PC-3 (cell line): ENCODE measurements around the gene FAM9C. TPM values are rescaled to one million over a fixed set of nuclear protein-coding genes. Genes with fewer than 3 reads are reported as not detected.

Source experiments
- ATAC-seq: fragments of 200-7000 bp; cut with Tn5 transposase; 2 replicates; pipeline ENCODE4 v1.9.1; 2020; ENCODE audit warnings: mild to moderate bottlenecking, moderate library complexity
- BruUV-seq: library from RNA; stranded (reverse); fragments of 400-500 nt; replicated peaks from 2 replicates; lab custom pipeline; 2021; lab: Mats Ljungman, UMichigan
- CTCF ChIA-PET: fragments of 300-600 bp; sonication (Branson Sonifier 250); formaldehyde crosslinking; loops from one replicate; lab custom pipeline; 2022; ENCODE audit warnings: antibody characterized with exemption; lab: Charles Lee
- POLR2A ChIA-PET: fragments of 300-600 bp; sonication (Branson Sonifier 250); formaldehyde crosslinking; loops from one replicate; lab custom pipeline; 2022; ENCODE audit warnings: antibody characterized with exemption; ENCODE audit not compliant: unreplicated experiment; lab: Charles Lee
- DNase-seq: peaks from one replicate; pipeline ENCODE4 v3.0.0-alpha.2; 2015
- H2AFZ ChIP-seq: fragments of 300-600 bp; sonication (generic); 2 replicates; pipeline ENCODE4 v1.6.0; 2016; ENCODE audit warnings: antibody characterized with exemption, low read length
- H3F3A ChIP-seq: fragments of 300-600 bp; sonication (generic); one replicate; pipeline ENCODE4 v1.6.0; 2017; ENCODE audit warnings: antibody characterized with exemption, low read length, control low read depth, mild to moderate bottlenecking; ENCODE audit not compliant: unreplicated experiment
- H3K27ac ChIP-seq: fragments of 300-600 bp; sonication (generic); 2 replicates; pipeline ENCODE4 v1.5.1; 2016; ENCODE audit warnings: mild to moderate bottlenecking, low read length
- H3K27me3 ChIP-seq: fragments of 300-600 bp; sonication (generic); 2 replicates; pipeline ENCODE4 v1.6.1; 2016; ENCODE audit warnings: low read length, mixed read lengths
- H3K36me3 ChIP-seq: fragments of 300-600 bp; sonication (generic); 2 replicates; pipeline ENCODE4 v1.6.1; 2016; ENCODE audit warnings: low read depth, mixed run types, low read length, mixed read lengths
- H3K4me1 ChIP-seq: fragments of 300-600 bp; sonication (generic); 2 replicates; pipeline ENCODE4 v1.5.1; 2016; ENCODE audit warnings: low read length; ENCODE audit not compliant: insufficient read depth
- H3K4me2 ChIP-seq: fragments of 300-600 bp; sonication (generic); 2 replicates; pipeline ENCODE4 v1.6.0; 2016; ENCODE audit warnings: low read length
- H3K4me3 ChIP-seq: fragments of 300-600 bp; sonication (generic); 2 replicates; pipeline ENCODE4 v1.5.1; 2016; ENCODE audit warnings: mild to moderate bottlenecking, low read length, mixed read lengths
- H3K79me2 ChIP-seq: fragments of 300-600 bp; sonication (generic); 2 replicates; pipeline ENCODE4 v1.6.1; 2017; ENCODE audit warnings: low read length, mixed read lengths
- H3K9ac ChIP-seq: fragments of 300-600 bp; sonication (generic); 2 replicates; pipeline ENCODE4 v1.6.0; 2016; ENCODE audit warnings: mild to moderate bottlenecking, low read length
- H3K9me2 ChIP-seq: fragments of 300-600 bp; sonication (generic); replicated peaks from 2 replicates; pipeline ENCODE4 v1.6.1; 2016; ENCODE audit warnings: mixed run types, low read length, mixed read lengths
- H3K9me3 ChIP-seq: fragments of 300-600 bp; sonication (generic); 2 replicates; pipeline ENCODE4 v1.6.1; 2016; ENCODE audit warnings: low read length, mixed read lengths
- H4K20me1 ChIP-seq: fragments of 300-600 bp; sonication (generic); 2 replicates; pipeline ENCODE4 v1.6.1; 2016; ENCODE audit warnings: low read length, mixed read lengths
- EZH2 ChIP-seq: fragments of 300-600 bp; sonication (generic); IDR thresholded peaks from one replicate; pipeline ENCODE4 v1.6.1; 2017; ENCODE audit warnings: antibody characterized with exemption, mild to moderate bottlenecking, low read length; ENCODE audit not compliant: unreplicated experiment
- EZH2phosphoT487 ChIP-seq: fragments of 300-600 bp; sonication (generic); IDR thresholded peaks from 2 replicates; pipeline ENCODE4 v1.6.1; 2018; ENCODE audit warnings: mild to moderate bottlenecking, antibody characterized with exemption, low read length, borderline replicate concordance
- intact Hi-C: fragments of 100-400 bp; cut with micrococcal nuclease; formaldehyde crosslinking; loops from 2 replicates; pipeline ENCODE4 v1.9.0; 2023
- total RNA-seq: library from RNA; depleted of rRNA; stranded (reverse); fragments of >200 nt; gene quantifications from 2 replicates; pipeline ENCODE4 v1.2.3, GENCODE V29; 2014
- TF ChIP-seq, protein P1 (sequence below): fragments of 300-600 bp; sonication (generic); conservative IDR thresholded peaks from 2 replicates; pipeline ENCODE4 v1.5.1; 2017; ENCODE audit warnings: antibody characterized with exemption, low read depth, mild to moderate bottlenecking, low read length

Gene FAM9C
- total RNA-seq, 1 experiment from 2014 or later, result not detected

DNA sequence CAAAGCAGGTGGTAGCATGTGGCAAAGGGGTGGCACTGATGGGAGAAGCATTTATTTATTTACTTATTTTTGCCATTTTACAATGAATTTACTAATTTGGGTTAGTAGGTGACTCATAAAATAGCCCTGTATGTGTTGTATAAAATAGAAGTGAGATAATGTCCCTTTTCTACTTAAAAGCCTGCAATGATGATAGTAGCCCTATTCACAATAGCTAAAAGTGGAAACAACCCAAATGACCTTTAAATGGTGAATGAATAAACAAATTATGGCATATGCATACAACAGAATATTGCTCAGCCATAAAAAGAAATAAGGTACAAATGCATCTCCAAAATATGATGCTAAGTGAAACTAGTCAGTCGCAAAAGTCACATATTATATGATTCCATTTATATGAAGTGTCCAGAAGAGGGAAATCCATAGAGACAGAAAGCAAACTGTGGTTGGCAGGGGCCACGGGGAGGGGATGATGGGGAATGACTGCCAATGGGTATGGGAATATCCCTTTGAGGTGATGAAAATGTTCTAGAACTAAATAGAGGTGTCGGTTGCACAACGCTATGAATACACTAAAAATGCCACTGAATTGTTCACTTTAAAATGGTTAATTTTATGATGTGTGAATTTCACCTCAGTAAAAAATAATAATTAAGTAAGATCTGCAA is 35.8 kb upstream of the FAM9C start:
- H3K4me3 ChIP-seq, result no peak overlapping the region
- POLR2A ChIA-PET, result no interaction called here
- no peak overlapping the region for H2AFZ ChIP-seq
- ATAC-seq (no peak), DNase-seq (no peak)
- no peaks in the 10 kb centered on the region for H3F3A ChIP-seq
- no peak overlapping the region for H3K9ac ChIP-seq
- BruUV-seq, result no TSS peak
- no peaks in the 10 kb centered on the region for H4K20me1 ChIP-seq
- no peak overlapping the region for H3K27ac ChIP-seq
- H3K79me2 ChIP-seq, result no peaks in the 10 kb centered on the region
- H3K27me3 ChIP-seq, result no peaks in the 10 kb centered on the region
- intact Hi-C loops, result no loop called here
- H3K9me2 ChIP-seq, result no peaks in the 10 kb centered on the region
- H3K4me1 ChIP-seq, result peaks cover 16% of the 10 kb centered on the region
- no peaks in the 10 kb centered on the region for H3K36me3 ChIP-seq
- no peak for TF ChIP-seq EZH2phosphoT487
- TF ChIP-seq, protein P1, sequence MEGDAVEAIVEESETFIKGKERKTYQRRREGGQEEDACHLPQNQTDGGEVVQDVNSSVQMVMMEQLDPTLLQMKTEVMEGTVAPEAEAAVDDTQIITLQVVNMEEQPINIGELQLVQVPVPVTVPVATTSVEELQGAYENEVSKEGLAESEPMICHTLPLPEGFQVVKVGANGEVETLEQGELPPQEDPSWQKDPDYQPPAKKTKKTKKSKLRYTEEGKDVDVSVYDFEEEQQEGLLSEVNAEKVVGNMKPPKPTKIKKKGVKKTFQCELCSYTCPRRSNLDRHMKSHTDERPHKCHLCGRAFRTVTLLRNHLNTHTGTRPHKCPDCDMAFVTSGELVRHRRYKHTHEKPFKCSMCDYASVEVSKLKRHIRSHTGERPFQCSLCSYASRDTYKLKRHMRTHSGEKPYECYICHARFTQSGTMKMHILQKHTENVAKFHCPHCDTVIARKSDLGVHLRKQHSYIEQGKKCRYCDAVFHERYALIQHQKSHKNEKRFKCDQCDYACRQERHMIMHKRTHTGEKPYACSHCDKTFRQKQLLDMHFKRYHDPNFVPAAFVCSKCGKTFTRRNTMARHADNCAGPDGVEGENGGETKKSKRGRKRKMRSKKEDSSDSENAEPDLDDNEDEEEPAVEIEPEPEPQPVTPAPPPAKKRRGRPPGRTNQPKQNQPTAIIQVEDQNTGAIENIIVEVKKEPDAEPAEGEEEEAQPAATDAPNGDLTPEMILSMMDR, result no peak
- no peak for TF ChIP-seq EZH2
- CTCF ChIA-PET, result interaction anchor here (0.6 kb wide), 1 partner anchor 134 kb away, joined by 3 read pairs; no protein-coding TSS in a partner anchor
- H3K9me3 ChIP-seq, result no peaks in the 10 kb centered on the region
- H3K4me2 ChIP-seq, result no peak overlapping the region

GRCh38 chrX:13078739-13079444 is 34.5 kb upstream of the FAM9C start:
- Histone ChIP-seq H3K4me1 (peaks cover 16% of the 10 kb centered on the region), H2AFZ (no peak overlapping the region; the same call in 1 of the 2 replicates), H3K9me3 (no peaks in the 10 kb centered on the region), H3K9me2 (no peaks in the 10 kb centered on the region), H3K27ac (no peak overlapping the region), H3K4me2 (no peak overlapping the region), H3K9ac (no peak overlapping the region), H4K20me1 (no peaks in the 10 kb centered on the region), H3K36me3 (no peaks in the 10 kb centered on the region), H3F3A (no peaks in the 10 kb centered on the region), H3K79me2 (no peaks in the 10 kb centered on the region), H3K27me3 (no peaks in the 10 kb centered on the region), H3K4me3 (no peak overlapping the region)
- ChIA-PET POLR2A (no interaction called here), CTCF (no interaction called here)
- ATAC-seq (no peak), DNase-seq (no peak)
- intact Hi-C loops, result no loop called here
- TF ChIP-seq EZH2 (no peak), EZH2phosphoT487 (no peak)
- TF ChIP-seq, protein P1, result no peak
- no TSS peak for BruUV-seq

DNA sequence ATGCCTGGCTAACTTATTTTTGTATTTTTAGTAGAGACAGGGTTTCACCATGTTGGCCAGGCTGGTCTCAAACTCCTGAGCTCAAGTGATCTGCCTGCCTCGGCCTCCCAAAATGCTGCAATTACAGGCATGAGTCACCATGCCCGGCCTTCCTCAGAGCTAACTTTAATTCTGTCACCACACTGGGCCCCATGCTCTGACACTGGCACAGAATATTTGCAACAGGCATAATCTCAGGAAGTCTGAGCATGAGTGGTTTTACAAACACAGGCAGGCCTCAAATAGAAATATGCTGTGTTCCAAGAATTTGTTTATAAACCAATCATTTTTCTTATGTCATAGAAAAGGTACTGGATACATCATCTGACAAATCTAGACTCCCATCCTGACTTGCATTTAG is 32.7 kb upstream of the FAM9C start:
- no peaks in the 10 kb centered on the region for H3K9me2 ChIP-seq
- H3K36me3 ChIP-seq, result no peaks in the 10 kb centered on the region
- H3K4me2 ChIP-seq, result no peak overlapping the region
- no peak overlapping the region for H3K4me3 ChIP-seq
- no peak overlapping the region for H2AFZ ChIP-seq
- H3K9me3 ChIP-seq, result no peaks in the 10 kb centered on the region
- H3F3A ChIP-seq, result no peaks in the 10 kb centered on the region
- ATAC-seq (peak; percentile 77), DNase-seq (peak; percentile 56)
- no TSS peak for BruUV-seq
- H4K20me1 ChIP-seq, result no peaks in the 10 kb centered on the region
- 0 out of 2 replicates have a peak overlapping the region, but pooled peaks have one; percentile 12 for H3K9ac ChIP-seq
- H3K4me1 ChIP-seq, result peaks cover 16% of the 10 kb centered on the region
- no peaks in the 10 kb centered on the region for H3K27me3 ChIP-seq
- ChIA-PET POLR2A (no interaction called here), CTCF (no interaction called here)
- intact Hi-C loops, result no loop called here
- TF ChIP-seq EZH2, result no peak
- no peak for TF ChIP-seq EZH2phosphoT487
- TF ChIP-seq, protein P1, result no peak
- H3K27ac ChIP-seq, result peak overlapping the region; percentile 58
- H3K79me2 ChIP-seq, result no peaks in the 10 kb centered on the region
